ENCODE results near the gene MPPED2. TPM values are rescaled to one million over a fixed set of nuclear protein-coding genes. Genes with fewer than 3 reads are reported as not detected.

The MPPED2 gene
- total and polyA plus RNA-seq, 2 experiments from 2014 or later = 7.0 to 7.6 TPM

- peak overlapping the region; percentile 86 for H3K4me2 ChIP-seq
- H3K4me3 ChIP-seq = peak overlapping the region; percentile 92
- TF ChIP-seq EZH2phosphoT487 (IDR thresholded peaks at IDR 0.05; ENCODE audit: low read depth, severe bottlenecking, unreplicated experiment) (no peak), EZH2 (IDR thresholded peaks at IDR 0.05; ENCODE audit: borderline replicate concordance) (no peak), CTCF (IDR thresholded peaks at IDR 0.05; ENCODE audit: poor library complexity) (no peak)
- H3K36me3 ChIP-seq (replicated peaks; ENCODE audit: insufficient read depth, low read depth) = no peaks in the 10 kb centered on the region
- no peaks in the 10 kb centered on the region for H3K9me3 ChIP-seq (ENCODE audit: low read depth)
- peak overlapping the region; percentile 91 for H2AFZ ChIP-seq
- peaks cover 34% of the 10 kb centered on the region for H3K27me3 ChIP-seq
- H3K4me1 ChIP-seq (ENCODE audit: insufficient read depth) = no peaks in the 10 kb centered on the region
- 0% methylated on average over 1 of the region's 42 CpGs for WGBS (ENCODE audit: low lambda C conversion rate, missing lambda C conversion rate)
- H3K27ac ChIP-seq = peak overlapping the region; percentile 91
- H4K20me1 ChIP-seq (ENCODE audit: insufficient read depth, poor library complexity, severe bottlenecking) = no peaks in the 10 kb centered on the region
- H3K9me2 ChIP-seq (replicated peaks; ENCODE audit: insufficient read depth) = no peaks in the 10 kb centered on the region
- peaks cover 18% of the 10 kb centered on the region for H3K79me2 ChIP-seq
- peak; percentile 57 for DNase-seq (ENCODE audit: low spot score)
Measured at GRCh38 chr11:30585892-30586250, 282 bp downstream of the MPPED2 start.

GRCh38 chr11:30585125-30585891 lies 845 bp downstream of the MPPED2 start:
- Histone ChIP-seq H3K27ac (peak overlapping the region; percentile 91), H3K36me3 (replicated peaks; ENCODE audit: insufficient read depth, low read depth) (no peaks in the 10 kb centered on the region), H2AFZ (peak overlapping the region; percentile 91), H3K9me2 (replicated peaks; ENCODE audit: insufficient read depth) (no peaks in the 10 kb centered on the region), H3K4me2 (peak overlapping the region; percentile 86), H3K9me3 (ENCODE audit: low read depth) (no peaks in the 10 kb centered on the region), H3K4me1 (ENCODE audit: insufficient read depth) (no peaks in the 10 kb centered on the region), H4K20me1 (ENCODE audit: insufficient read depth, poor library complexity, severe bottlenecking) (no peaks in the 10 kb centered on the region), H3K4me3 (peak overlapping the region; percentile 92), H3K79me2 (peaks cover 18% of the 10 kb centered on the region), H3K27me3 (peaks cover 34% of the 10 kb centered on the region)
- peak; percentile 49 for DNase-seq (ENCODE audit: low spot score)
- WGBS (ENCODE audit: low lambda C conversion rate, missing lambda C conversion rate) = 1% methylated on average over 38 of the region's 74 CpGs
- no peak for TF ChIP-seq EZH2phosphoT487 (IDR thresholded peaks at IDR 0.05; ENCODE audit: low read depth, severe bottlenecking, unreplicated experiment)
- TF ChIP-seq CTCF (IDR thresholded peaks at IDR 0.05; ENCODE audit: poor library complexity) = no peak
- peak; percentile 61 for TF ChIP-seq EZH2 (IDR thresholded peaks at IDR 0.05; ENCODE audit: borderline replicate concordance)

GRCh38 chr11:30583476-30584280 lies 2.5 kb downstream of the MPPED2 start:
- peaks cover 18% of the 10 kb centered on the region for H3K79me2 ChIP-seq
- H3K27me3 ChIP-seq = peaks cover 34% of the 10 kb centered on the region
- TF ChIP-seq CTCF (IDR thresholded peaks at IDR 0.05; ENCODE audit: poor library complexity) = no peak
- no peak for TF ChIP-seq EZH2 (IDR thresholded peaks at IDR 0.05; ENCODE audit: borderline replicate concordance)
- no peak for TF ChIP-seq EZH2phosphoT487 (IDR thresholded peaks at IDR 0.05; ENCODE audit: low read depth, severe bottlenecking, unreplicated experiment)
- no peaks in the 10 kb centered on the region for H3K36me3 ChIP-seq (replicated peaks; ENCODE audit: insufficient read depth, low read depth)
- peak overlapping the region; percentile 92 for H3K4me3 ChIP-seq
- peak; percentile 41 for DNase-seq (ENCODE audit: low spot score)
- peak overlapping the region; percentile 86 for H3K4me2 ChIP-seq
- H2AFZ ChIP-seq = peak overlapping the region; percentile 91
- 9% methylated on average over 29 of the region's 29 CpGs for WGBS (ENCODE audit: low lambda C conversion rate, missing lambda C conversion rate)
- no peaks in the 10 kb centered on the region for H4K20me1 ChIP-seq (ENCODE audit: insufficient read depth, poor library complexity, severe bottlenecking)
- H3K27ac ChIP-seq = peak overlapping the region; percentile 3
- no peaks in the 10 kb centered on the region for H3K9me2 ChIP-seq (replicated peaks; ENCODE audit: insufficient read depth)
- H3K4me1 ChIP-seq (ENCODE audit: insufficient read depth) = no peaks in the 10 kb centered on the region
- H3K9me3 ChIP-seq (ENCODE audit: low read depth) = no peaks in the 10 kb centered on the region

All from hepatocyte (in vitro differentiated cells).